NCI-H2227 treated with DMSO at 0.1 percent for 48 hours (cell line): Measurements from ENCODE around the gene RBBP8.
A peak's percentile ranks its signal among the peaks of the same experiment; 100 is the strongest.

Experiments
- DNase-seq: peaks from one replicate; lab custom pipeline; 2025; lab: John Stamatoyannopoulos, UW

The RBBP8 gene

GRCh38 chr18:22999212-22999611, 66.1 kb downstream of the RBBP8 start:
- DNase-seq, result no peak

GRCh38 chr18:22999647-23000046, 66.5 kb downstream of the RBBP8 start:
- no peak for DNase-seq

GRCh38 chr18:23003289-23003688, 70.2 kb downstream of the RBBP8 start:
- DNase-seq, result no peak

- DNase-seq, result no peak
Observed at GRCh38 chr18:23012249-23012648, 79.1 kb downstream of the RBBP8 start.

GRCh38 chr18:23020555-23021294, 87.6 kb downstream of the RBBP8 start:
- DNase-seq, result no peak

- no peak for DNase-seq
Observed at GRCh38 chr18:23021623-23022022, 88.5 kb downstream of the RBBP8 start.

GRCh38 chr18:23032030-23032582, 99.0 kb downstream of the RBBP8 start:
- DNase-seq, result peak; percentile 20

GRCh38 chr18:23033056-23033455, 99.9 kb downstream of the RBBP8 start:
- no peak for DNase-seq

- no peak for DNase-seq
Observed at GRCh38 chr18:23036660-23037201, 103.6 kb downstream of the RBBP8 start.

- DNase-seq, result no peak
Observed at GRCh38 chr18:23037646-23038045, 104.5 kb downstream of the RBBP8 start.

GRCh38 chr18:23038712-23039111, 105.6 kb downstream of the RBBP8 start:
- no peak for DNase-seq

GRCh38 chr18:23042133-23042532, 109.0 kb downstream of the RBBP8 start:
- DNase-seq, result no peak

GRCh38 chr18:23043803-23044376, 110.8 kb downstream of the RBBP8 start:
- DNase-seq, result no peak

- no peak for DNase-seq
Observed at GRCh38 chr18:23049698-23050373, 116.7 kb downstream of the RBBP8 start.

- DNase-seq, result peak; percentile 51
Observed at GRCh38 chr18:23053776-23054457, 120.8 kb downstream of the RBBP8 start.

GRCh38 chr18:23054553-23054952, 121.4 kb downstream of the RBBP8 start:
- no peak for DNase-seq

- DNase-seq, result no peak
Observed at GRCh38 chr18:23056315-23056714, 123.2 kb downstream of the RBBP8 start.

GRCh38 chr18:23057096-23057495, 124.0 kb downstream of the RBBP8 start:
- DNase-seq, result no peak

GRCh38 chr18:23058746-23059415, 125.8 kb downstream of the RBBP8 start:
- no peak for DNase-seq

GRCh38 chr18:23059541-23060465, 126.7 kb downstream of the RBBP8 start:
- no peak for DNase-seq
